ENCODE results near the gene PDK2.
A peak's percentile ranks its signal among the peaks of the same experiment; 100 is the strongest.

Gene PDK2

DNA sequence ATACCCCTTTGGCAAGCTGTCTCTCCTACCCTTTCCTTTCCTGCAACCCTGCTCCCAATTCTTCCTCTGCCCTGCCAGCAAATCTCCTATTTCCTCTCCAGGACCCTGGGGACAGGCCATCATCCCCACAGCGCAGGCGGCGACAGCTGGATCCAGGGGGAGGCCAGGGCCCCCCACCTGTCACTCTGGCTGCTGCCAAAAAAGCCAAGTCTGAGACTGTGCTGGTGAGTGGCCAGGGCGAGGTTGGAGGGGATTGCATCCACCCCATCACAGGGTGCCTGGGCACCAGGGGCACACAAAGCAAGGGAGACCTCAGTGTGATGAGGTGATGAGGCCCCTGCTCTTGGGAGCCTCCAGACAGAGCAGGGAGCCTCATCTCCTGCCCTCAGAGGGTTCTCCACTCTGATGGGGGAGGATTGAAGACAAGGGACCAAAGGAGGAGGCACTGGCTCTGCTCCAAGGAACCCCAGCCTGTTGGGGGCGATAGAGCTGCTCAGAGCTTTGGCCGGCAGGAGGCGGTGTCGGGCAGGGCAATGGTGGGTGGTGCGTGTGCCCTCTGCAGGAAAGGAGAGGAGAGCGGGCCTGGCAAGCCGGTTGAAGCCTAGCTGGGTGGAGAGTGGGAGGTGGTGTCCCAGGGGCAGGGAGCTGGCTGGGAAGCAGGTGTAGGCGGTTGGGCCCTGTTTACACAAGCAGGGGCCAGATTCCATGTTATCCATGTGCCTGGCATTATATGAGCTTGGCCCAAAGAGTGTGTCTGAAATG lies 15.6 kb upstream of the PDK2 start:
- no peak for TF ChIP-seq POLR2A (IDR thresholded peaks at IDR 0.05; ENCODE audit: low read length)
- TF ChIP-seq GATA1 (IDR thresholded peaks at IDR 0.05; ENCODE audit: low read depth, low read length) = no peak
- peak; percentile 64 to 65 for DNase-seq

DNA sequence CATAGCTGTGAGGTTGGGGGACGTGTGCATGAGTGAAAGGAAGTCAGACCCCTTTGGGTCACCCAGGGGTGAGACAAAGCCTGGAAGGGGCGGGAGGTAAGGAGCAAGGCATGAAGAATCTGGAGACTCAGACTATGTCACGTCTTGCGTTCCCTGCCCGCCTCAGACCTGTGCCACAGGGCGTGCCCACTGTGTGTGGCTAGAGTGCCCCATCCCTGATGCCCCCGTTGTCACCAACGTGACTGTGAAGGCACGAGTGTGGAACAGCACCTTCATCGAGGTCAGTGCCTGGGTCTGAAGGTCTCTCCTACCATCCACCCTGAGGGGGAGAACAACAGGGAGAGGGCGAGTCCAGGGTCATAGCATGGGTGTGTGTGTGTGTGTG lies 15.1 kb upstream of the PDK2 start:
- no peak for DNase-seq
- TF ChIP-seq POLR2A (IDR thresholded peaks at IDR 0.05; ENCODE audit: low read length) = no peak
- TF ChIP-seq GATA1 (IDR thresholded peaks at IDR 0.05; ENCODE audit: low read depth, low read length) = no peak

DNA sequence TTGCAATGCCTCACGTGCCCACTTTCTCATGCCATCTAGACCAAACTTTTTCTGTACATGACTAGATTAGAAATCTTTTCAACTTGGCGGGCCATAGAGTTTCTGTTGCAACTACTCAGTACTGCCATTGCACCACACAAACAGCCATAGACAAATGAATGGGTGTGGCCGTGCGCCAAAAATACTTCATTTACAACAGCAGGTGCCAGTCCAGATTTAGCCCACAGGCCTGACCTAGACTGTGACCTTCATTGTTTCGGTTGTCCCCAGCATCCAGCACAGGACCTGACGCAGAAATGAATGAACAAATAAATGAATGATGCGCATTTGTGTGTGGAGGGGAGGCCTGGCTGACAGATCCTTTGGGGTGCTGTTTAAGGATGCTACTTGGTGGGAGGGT lies 14.3 kb upstream of the PDK2 start:
- TF ChIP-seq GATA1 (IDR thresholded peaks at IDR 0.05; ENCODE audit: low read depth, low read length) = no peak
- TF ChIP-seq POLR2A (IDR thresholded peaks at IDR 0.05; ENCODE audit: low read length) = no peak
- no peak for DNase-seq

DNA sequence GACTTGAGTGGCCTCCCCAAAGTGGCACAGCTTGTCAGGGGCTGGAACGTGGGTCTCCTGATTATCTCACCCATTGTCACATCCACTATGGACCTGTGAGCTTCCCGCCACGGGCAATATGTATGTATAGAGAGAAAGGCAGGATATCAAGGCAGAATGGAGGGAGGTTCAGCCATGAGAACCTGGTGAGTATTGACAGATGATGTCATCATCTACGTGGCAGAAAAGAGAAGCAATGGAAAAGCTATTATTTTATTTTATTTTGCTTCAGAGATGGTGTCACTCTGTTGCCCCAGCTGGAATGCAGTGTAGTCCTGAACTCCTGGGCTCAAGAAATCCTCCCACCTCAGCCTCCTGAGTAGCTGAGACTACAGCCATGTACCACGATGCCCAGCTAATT lies 13.4 kb upstream of the PDK2 start:
- DNase-seq = no peak
- TF ChIP-seq POLR2A (IDR thresholded peaks at IDR 0.05; ENCODE audit: low read length) (no peak), GATA1 (IDR thresholded peaks at IDR 0.05; ENCODE audit: low read depth, low read length) (no peak)

GRCh38 chr17:50087246-50087911 lies 7.8 kb upstream of the PDK2 start:
- DNase-seq = peak; percentile 56 to 75
- TF ChIP-seq POLR2A (IDR thresholded peaks at IDR 0.05; ENCODE audit: low read length) (no peak), GATA1 (IDR thresholded peaks at IDR 0.05; ENCODE audit: low read depth, low read length) (no peak)

DNA sequence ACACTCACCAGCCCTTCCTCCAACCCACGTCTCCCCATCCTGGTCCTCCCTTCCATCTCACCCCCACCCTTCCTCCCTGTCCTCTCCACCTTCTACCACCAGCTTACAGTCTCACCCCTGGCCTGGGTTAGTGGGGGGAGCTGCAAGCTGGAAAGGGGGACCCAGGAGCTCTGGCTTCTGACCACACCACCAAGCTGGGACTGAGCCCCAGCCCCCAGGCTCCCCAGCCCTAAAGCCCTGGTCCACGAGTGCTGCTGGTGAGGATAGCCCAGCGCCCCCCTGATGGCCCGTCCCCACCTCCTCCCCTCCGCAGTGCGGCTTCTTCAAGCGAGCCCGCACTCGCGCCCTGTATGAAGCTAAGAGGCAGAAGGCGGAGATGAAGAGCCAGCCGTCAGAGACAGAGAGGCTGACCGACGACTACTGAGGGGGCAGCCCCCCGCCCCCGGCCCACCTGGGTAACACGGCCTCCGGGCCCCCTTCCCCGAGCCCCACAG lies 7.2 kb upstream of the PDK2 start:
- no peak for TF ChIP-seq POLR2A (IDR thresholded peaks at IDR 0.05; ENCODE audit: low read length)
- TF ChIP-seq GATA1 (IDR thresholded peaks at IDR 0.05; ENCODE audit: low read depth, low read length) = no peak
- DNase-seq = no peak

GRCh38 chr17:50088952-50089825 lies 6.0 kb upstream of the PDK2 start:
- TF ChIP-seq POLR2A (IDR thresholded peaks at IDR 0.05; ENCODE audit: low read length) (no peak), GATA1 (IDR thresholded peaks at IDR 0.05; ENCODE audit: low read depth, low read length) (no peak)
- no peak for DNase-seq

- no peak for DNase-seq
- no peak for TF ChIP-seq POLR2A (IDR thresholded peaks at IDR 0.05; ENCODE audit: low read length)
- no peak for TF ChIP-seq GATA1 (IDR thresholded peaks at IDR 0.05; ENCODE audit: low read depth, low read length)
These were observed 5.1 kb upstream of the PDK2 start for GRCh38 chr17:50090071-50090470.

GRCh38 chr17:50090971-50091917 lies 3.9 kb upstream of the PDK2 start:
- DNase-seq = no peak
- TF ChIP-seq POLR2A (IDR thresholded peaks at IDR 0.05; ENCODE audit: low read length) (no peak), GATA1 (IDR thresholded peaks at IDR 0.05; ENCODE audit: low read depth, low read length) (no peak)

GRCh38 chr17:50091918-50092285 lies 3.2 kb upstream of the PDK2 start:
- TF ChIP-seq GATA1 (IDR thresholded peaks at IDR 0.05; ENCODE audit: low read depth, low read length) = no peak
- TF ChIP-seq POLR2A (IDR thresholded peaks at IDR 0.05; ENCODE audit: low read length) = no peak
- no peak for DNase-seq

- no peak for TF ChIP-seq GATA1 (IDR thresholded peaks at IDR 0.05; ENCODE audit: low read depth, low read length)
- TF ChIP-seq POLR2A (IDR thresholded peaks at IDR 0.05; ENCODE audit: low read length) = no peak
- DNase-seq = no peak
These were observed 1.9 kb upstream of the PDK2 start for GRCh38 chr17:50093246-50093645.

- no peak for TF ChIP-seq GATA1 (IDR thresholded peaks at IDR 0.05; ENCODE audit: low read depth, low read length)
- TF ChIP-seq POLR2A (IDR thresholded peaks at IDR 0.05; ENCODE audit: low read length) = no peak
- DNase-seq = no peak
These were observed 1.3 kb upstream of the PDK2 start for GRCh38 chr17:50093807-50094206.

DNA sequence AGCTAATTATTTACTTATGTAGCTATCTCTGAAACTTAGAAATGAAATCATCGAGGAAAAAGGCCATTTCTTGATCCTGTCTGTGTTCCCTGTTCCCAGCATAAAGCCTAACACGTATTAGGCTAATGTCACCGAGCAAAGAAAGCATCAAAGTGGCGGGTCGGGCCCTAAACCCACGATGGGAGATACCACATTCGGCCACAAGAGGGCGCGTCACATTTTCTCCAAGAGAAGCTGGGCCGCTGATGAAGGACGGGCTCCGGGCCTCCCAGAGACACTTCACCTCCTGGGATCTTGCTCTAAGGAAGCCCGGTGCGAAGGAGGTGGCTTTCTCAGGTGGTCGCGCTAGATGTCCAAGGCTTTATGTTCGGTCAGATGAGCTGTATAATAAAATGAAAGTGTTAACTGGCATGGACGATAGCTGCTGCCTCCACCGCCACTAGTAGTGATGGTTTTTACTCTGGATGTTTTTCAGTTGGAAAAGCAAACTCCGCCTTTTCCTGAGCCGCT lies 853 bp upstream of the PDK2 start:
- TF ChIP-seq GATA1 (IDR thresholded peaks at IDR 0.05; ENCODE audit: low read depth, low read length) (no peak), POLR2A (IDR thresholded peaks at IDR 0.05; ENCODE audit: low read length) (no peak)
- peak; percentile 71 to 86 for DNase-seq

All from erythroblast (primary cell).